GM19455 (cell line): ENCODE data around the gene GRAMD4.
A peak's percentile ranks its signal among the peaks of the same experiment; 100 is the strongest.

Experiments used
- ATAC-seq: cut with Tn5 transposase; IDR thresholded peaks from one replicate; pipeline ENCODE4 v1.9.1; 2021; ENCODE audit not compliant: unreplicated experiment

Gene GRAMD4

DNA sequence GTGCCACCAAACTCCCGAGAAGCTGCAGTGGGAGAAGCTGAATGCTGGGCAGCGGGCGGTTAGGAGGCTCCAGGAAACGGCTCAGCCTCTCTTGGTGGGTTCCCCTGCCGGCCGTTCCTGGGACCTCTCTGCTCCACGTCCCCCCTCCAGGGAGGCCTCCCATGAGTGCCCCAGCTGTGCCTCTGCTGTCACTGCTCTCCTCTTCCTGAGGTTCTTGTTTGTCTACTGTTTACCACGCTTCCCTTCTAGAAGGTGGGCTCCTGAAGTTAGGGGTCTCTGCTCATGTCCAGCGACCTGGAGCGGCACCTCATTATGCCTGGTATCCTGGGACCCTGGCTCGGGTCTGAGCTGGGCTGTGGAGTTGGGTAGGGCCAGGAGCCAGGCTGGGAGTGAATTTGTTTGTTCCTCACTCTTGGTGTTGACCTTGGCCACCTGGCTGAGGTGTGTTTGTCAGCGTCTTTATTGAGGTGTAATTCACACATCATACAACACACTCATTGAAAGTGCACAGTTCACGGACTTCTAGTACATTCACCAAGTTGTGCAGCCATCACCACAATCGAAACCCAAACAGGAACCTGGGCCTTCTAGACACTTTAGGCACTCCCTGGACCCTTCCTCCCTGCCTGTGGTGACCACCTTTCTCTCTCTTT is 37.8 kb upstream of the GRAMD4 start:
- no peak for ATAC-seq

DNA sequence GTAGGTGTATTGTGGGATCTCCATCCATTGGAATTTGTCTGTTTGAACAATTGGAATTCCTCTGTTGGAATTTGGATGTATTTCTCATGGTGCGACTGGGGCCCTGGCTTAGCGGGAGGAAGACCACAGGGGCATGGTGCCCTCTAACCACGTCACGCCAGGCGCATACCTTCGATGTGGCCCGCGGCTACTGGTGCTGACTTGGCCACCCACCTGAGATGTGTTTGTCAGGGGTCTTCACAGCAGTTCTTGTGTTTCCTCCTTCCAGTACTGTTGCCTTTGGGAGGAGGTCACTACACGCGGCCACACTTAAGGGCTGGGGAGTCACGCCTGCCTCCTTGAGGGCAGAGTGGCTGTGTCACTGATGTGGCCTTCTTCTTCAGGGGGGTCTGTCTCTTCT is 36.6 kb upstream of the GRAMD4 start:
- no peak for ATAC-seq

GRCh38 chr22:46584081-46584921 is 35.9 kb upstream of the GRAMD4 start:
- ATAC-seq, result no peak

GRCh38 chr22:46585340-46586122 is 34.7 kb upstream of the GRAMD4 start:
- ATAC-seq, result no peak

DNA sequence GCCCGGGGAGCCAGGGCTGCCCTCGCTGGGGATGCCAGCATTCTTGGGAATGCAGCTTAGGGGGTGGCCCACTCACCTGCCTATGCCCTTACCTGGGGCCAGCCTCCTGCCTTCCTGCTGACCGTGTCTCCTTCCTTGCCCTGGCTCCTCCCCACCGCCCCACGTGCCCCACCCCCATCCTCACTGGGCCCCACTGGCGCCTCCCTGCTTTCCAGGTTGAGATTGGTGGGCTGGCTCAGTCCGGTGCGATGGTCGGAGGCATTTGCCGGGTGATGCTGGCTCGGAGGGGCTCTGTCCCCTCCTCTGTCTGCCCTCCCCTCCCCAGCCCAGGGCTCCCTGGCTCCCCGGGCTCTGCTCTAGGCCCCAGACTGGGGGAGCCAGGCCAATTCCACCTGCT is 34.1 kb upstream of the GRAMD4 start:
- ATAC-seq, result no peak

- no peak for ATAC-seq
Measured at GRCh38 chr22:46586531-46587011, 33.6 kb upstream of the GRAMD4 start.

DNA sequence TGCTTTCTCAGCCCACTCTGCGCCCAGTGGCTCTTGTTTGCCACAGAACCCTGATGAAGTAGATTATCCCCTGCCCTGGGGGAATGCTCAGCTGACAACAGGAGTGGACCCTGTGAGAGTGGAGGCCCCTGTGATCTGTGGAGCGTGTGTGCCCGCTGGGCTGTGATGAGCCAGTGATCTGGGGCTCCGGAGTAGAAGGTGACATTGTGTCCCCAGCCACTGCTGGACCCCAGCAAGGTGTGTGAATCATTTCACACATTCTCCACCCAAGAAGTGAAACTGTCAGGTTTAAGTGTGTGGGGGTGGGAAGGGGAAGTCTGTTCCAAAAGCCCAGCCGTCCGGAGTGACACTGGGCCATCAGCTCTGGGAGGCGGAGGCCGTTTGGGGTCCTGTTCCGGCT is 33.1 kb upstream of the GRAMD4 start:
- peak; percentile 52 for ATAC-seq

DNA sequence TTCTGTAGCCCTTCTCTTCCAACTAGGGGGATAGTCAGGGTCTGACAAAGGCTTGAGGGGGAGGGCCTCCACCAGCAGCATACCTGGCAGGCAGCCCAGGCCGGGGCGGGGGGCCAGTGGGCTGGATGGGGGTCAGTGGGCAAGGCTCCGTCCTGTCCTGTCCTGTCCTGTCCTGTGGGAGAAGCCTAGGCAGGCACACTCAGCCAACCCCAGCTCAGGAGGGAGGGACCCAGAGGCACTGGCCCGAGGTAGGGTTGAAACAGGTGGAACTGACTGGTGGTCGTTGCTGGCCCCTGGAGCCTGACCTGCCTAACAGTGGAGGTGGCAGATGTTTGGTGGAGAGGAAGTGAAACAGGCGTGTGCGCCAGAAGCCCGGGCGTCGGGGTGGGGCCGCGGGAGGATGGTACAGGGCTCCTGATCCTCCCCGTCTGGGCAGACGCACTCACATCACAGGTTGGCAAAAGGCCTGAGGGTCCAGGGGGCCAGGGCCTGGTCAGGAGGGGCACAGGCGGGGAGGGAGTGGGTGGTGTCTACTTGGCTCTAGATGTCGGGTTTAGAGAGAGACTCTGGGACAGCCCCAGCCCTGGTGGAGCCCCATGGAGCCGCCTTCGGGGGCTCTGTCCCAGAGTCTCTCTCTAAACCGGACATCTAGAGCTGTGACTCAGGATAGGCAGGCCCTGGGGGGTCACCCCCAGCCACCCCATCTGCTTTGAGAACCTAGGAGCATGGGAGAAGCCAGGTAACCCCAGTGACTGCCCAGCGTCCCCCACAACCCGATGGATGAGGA is 32.5 kb upstream of the GRAMD4 start:
- peak; percentile 64 for ATAC-seq

GRCh38 chr22:46588279-46589140 is 31.7 kb upstream of the GRAMD4 start:
- no peak for ATAC-seq

DNA sequence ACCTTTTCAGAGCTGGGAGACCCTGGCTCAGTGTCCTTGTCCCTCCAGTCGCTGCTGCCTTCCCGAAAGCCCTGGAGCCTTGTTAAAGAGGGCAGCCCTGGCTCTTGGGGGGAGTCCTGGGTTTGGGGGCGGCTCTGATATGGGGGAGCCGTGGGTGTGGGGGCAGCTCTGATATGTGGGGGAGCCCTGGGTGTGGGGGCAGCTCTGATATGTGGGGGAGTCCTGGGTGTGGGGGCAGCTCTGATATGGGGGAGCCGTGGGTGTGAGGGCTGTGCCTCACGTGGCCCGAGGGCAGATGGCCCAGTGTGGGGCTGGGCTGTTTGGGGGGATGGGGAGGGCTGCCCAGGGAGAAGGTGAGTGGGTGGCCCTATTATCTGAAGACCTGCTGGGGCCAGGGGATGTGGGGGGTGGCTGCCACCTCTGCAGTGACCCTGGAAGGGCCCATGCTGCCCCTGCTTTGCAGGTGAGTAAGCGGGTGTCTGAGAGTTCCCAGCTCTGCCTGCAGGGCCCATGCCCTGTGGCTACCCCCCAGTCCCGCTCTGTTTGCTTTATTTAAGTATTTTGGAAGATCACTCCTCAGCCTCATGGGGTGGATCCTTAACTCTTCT is 30.9 kb upstream of the GRAMD4 start:
- no peak for ATAC-seq

DNA sequence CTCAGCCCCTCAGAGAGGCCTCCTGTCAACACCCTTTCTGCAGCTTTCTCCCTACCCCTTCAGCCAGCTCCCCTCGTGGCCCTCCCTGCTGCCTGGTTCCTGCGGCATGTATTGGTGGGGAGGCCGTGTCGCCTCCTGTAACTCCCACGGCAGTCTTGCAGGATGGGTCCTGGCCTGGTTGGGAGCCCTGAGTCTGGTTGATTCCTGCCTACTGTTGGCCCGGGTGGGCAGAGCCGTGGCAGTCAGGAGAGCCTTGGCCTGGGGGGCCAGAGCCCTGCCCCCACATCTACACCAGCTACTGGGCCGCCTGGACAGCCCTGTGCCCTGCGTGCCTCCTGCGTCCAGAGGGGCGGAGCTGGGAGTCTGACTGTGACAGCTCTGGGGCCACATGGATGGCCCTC is 30.3 kb upstream of the GRAMD4 start:
- no peak for ATAC-seq

DNA sequence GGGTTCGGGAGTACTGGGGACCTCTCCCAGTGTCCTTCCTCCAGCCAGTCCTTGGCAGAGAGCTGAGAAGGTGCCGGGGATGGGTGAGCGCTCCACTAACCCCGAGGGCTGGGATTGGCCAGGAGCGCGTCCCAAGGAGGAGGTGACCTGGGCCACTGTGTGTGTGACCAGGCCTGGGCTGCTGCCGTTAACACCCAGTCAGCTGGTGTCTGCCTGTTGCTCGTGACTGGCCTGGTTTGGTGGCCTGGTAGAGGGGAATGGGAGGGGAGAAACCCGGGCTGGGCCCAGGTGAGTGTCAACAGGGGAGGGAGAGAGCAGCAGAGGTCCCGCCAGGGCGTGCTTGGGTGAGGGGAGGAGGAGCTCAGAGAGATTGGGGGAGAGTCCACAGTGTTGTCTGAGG is 29.9 kb upstream of the GRAMD4 start:
- no peak for ATAC-seq

- ATAC-seq, result no peak
Measured at GRCh38 chr22:46591930-46592329, 28.3 kb upstream of the GRAMD4 start.

DNA sequence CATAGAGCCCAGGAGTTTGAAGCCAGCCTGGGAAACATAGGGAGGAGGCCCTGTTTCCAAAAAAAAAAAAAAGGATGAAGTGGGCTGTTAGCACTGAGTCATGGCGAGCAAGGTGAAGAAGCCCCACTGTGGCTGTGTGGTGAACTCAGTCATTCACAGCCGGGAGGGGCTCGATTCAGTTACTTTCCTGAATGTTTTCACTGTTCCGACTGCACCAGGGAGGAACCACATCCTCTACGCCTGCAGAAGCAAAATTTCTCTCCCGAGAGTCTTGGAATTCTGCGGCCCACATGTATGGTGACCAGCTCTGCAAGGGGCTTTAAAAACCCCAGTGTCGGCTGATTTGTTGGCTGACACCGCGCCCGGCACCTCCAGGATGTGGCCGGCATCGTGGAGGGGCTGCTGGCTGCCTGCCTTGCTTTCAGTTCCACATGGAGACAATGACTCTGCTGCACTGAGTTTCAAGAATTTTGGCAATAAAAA is 27.8 kb upstream of the GRAMD4 start:
- ATAC-seq, result no peak

- no peak for ATAC-seq
Measured at GRCh38 chr22:46593211-46593681, 26.9 kb upstream of the GRAMD4 start.

DNA sequence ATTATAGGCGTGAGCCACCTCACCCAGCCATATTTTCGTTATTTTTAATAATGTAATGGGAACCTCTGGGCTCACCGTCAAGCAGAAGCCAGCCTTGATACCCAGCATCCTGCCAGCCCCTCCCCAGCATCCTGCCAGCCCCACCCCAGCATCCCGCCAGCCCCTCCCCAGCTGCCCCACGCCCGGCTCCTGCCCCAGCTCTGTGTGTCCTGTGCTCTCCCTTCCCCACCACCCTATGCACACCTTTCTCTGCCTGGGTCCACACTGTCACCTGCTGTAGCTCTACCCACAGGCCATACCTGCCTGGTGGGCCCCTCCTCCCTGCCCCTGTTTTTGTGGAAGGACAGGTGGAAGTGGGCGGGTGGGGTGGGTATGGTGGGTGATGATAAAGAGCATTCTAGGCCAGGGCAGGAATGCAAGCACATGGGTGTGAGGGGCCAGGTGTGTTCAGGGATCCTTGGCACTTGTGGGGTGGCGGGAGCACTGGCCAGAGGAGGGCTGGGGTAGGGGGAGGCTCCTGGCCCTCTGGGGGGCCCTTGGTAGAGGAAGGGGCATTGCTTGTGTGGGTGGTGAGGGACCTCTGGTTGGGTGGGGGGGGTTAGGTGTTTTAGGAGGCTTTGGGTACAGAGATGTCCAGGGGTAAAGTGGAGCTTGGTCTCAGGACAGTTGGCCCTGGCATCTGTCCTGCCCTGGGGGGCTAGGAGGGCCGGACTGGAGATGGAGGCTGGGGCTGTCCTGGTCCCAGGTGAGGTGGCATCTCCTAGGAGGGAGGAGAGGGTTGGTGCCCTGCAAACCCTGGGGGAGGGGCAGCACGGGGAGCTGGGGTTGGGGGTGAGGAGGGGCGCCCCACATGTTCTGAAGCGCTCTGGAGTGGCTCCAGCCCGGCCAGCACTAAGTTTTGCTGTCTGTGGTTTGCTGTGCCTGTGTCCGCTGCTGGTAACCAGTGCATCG is 25.9 kb upstream of the GRAMD4 start:
- ATAC-seq, result no peak

DNA sequence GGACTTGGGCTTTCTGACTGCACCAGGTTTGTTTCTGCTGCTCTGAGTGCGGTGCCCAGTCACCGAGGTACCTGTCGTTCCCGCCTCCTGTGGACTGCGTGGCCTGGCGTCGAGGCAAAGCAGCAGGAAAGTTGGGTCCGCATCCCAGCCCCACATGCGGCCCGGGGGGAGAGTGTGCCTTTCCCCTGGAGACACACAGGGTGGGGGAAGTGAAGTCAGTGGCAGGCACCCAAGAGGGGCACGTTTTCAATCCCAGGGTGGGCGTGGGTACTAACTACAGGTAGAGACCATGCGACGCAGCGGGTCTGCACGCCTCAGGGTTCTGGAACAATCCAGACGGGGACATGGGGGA is 25.3 kb upstream of the GRAMD4 start:
- no peak for ATAC-seq

- ATAC-seq, result no peak
Measured at GRCh38 chr22:46595545-46595944, 24.6 kb upstream of the GRAMD4 start.
